Body of pancreas (tissue), 4 donors: Measurements from ENCODE around the gene RFTN1.

Source experiments
- CTCF ChIP-seq, 7 experiments: fragments of 450-650 bp in 4 of 7; fragments of 200-600 bp in 3 of 7; sonication (generic) in 3 of 7; IDR thresholded peaks; one replicate each; pipeline ENCODE4 v1.5.1; 2016 to 2019; ENCODE audit warnings: antibody characterized with exemption in 7 of 7
- POLR2A ChIP-seq, 3 donors: fragments of 450-650 bp; IDR thresholded peaks; one replicate each; pipeline ENCODE4 v1.6.1; 2016; ENCODE audit warnings: antibody characterized with exemption in 3 of 3, mild to moderate bottlenecking in 2 of 3

GRCh38 chr3:16386561-16386960, 126.9 kb downstream of the RFTN1 start:
- no peak for TF ChIP-seq POLR2A (IDR thresholded peaks at IDR 0.05)
- TF ChIP-seq CTCF (IDR thresholded peaks at IDR 0.05), result no peak
